T47D (cell line): ENCODE results near the gene URI1.
"Not testable (repeated sequence)": the region's sequence is repeated elsewhere in the genome, so short reads cannot be mapped to it uniquely, and the experiment has no call there.

Experiments
- DNase-seq, 2 experiments: peaks; one replicate each; pipeline versions ENCODE4 v3.0.0 to v3.0.0-alpha.2; 2011 to 2012; ENCODE audit warnings: low read depth in 1 of 2, low spot score in 1 of 2
- JUND ChIP-seq: IDR thresholded peaks from 2 replicates; pipeline ENCODE4 v1.6.1; 2012; ENCODE audit warnings: low read depth
- in situ Hi-C: cut with HindIII; loops from 2 replicates; pipeline ENCODE4 v1.10.0; 2016; ENCODE audit warnings: low sequenced_read_pairs, low pct_unique_long_range_greater_than_20kb

URI1 gene

DNA sequence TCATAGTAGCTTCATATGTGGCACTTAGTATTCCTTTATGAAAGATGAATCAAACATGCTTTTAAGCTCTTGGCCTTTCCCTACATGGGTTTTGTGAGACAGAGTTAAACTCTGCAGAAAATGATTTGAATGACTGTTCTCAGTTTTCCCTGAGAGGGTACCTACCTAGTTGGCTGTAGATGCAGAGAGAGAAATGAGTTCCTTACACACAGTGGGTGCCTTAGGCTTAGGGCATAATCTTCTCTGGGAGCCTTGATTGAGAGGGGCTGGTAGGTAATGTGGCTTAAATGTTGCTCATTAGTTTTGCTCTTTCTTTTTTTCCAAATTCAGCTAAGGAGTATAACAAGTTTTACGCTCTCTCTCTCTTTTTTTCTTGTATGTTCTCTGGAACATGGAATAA is 3.0 kb downstream of the URI1 start:
- no peak for TF ChIP-seq JUND
- in situ Hi-C loops: no loop called here
- DNase-seq: no peak

GRCh38 chr19:29945433-29945832 is 3.4 kb downstream of the URI1 start:
- no peak for DNase-seq
- TF ChIP-seq JUND: no peak
- in situ Hi-C loops: no loop called here

DNA sequence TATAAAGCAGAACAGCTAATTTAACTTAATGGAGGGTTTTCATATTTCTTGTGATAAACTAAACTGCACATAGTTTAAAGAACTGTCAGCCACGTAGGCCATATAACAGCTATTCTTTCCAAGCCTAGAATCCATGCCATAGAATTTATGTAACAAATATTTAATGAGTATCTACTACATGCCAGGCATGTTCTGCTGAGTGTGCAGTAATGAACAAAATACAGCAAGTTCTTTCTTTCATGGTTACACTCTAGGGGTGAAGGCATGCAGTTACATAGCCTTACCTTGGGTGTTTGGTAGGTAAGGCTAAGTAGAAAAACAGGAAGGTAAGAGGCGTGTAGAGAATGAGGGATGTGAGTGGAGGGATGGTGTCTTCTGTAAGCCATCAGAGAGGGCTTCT is 4.6 kb downstream of the URI1 start:
- in situ Hi-C loops: no loop called here
- no peak for DNase-seq
- TF ChIP-seq JUND: no peak

- in situ Hi-C loops: no loop called here
- TF ChIP-seq JUND: no peak
- no peak for DNase-seq
These were observed 5.8 kb downstream of the URI1 start for GRCh38 chr19:29947871-29948270.

GRCh38 chr19:29948759-29949470 is 6.9 kb downstream of the URI1 start:
- in situ Hi-C loops, DNase-seq: not testable (repeated sequence)

DNA sequence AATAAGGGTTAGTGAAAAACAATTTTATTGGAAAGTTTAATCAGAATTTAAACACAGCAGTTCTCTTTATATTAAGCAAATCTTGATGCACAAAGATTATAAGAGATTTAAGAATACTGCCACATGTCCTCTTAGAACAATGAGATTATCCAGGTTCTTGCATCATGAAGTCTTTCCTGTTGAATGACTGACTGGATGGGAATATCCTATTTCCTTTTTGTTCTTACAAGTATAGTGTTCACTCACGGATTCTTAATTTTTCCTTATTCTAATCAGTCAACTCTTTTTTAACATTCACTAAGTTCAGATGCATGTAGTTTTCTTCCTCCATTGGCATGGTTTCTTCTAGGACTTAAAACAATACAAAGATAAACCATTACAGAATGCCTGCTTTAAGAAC is 10.1 kb downstream of the URI1 start:
- TF ChIP-seq JUND: no peak
- DNase-seq: no peak
- in situ Hi-C loops: no loop called here

DNA sequence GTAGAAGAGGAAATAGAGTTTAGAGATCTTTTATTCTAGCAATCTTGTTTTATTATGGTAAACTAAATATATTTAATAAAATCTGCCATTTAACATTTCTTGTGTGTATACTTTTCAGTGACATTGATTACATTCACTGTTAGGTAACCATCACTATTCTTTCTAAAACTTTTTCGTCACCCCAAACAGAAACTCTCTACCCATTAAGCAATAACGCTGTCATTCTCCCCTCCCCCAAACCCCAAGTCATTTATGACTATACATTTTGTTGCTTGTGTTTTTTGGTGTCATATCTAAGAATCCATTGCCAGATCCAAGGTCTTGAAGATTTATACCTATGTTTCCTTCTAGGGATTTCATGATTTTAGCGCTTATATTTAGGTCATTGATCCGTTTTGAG is 10.6 kb downstream of the URI1 start:
- no peak for TF ChIP-seq JUND
- DNase-seq: no peak
- in situ Hi-C loops: no loop called here

- no peak for TF ChIP-seq JUND
- DNase-seq: no peak
- in situ Hi-C loops: no loop called here
These were observed 11.6 kb downstream of the URI1 start for GRCh38 chr19:29953352-29954247.

- no peak for TF ChIP-seq JUND
- in situ Hi-C loops: no loop called here
- no peak for DNase-seq
These were observed 14.8 kb downstream of the URI1 start for GRCh38 chr19:29956855-29957254.

GRCh38 chr19:29961311-29961710 is 19.3 kb downstream of the URI1 start:
- DNase-seq: no peak
- in situ Hi-C loops: no loop called here
- TF ChIP-seq JUND: no peak

- TF ChIP-seq JUND: no peak
- in situ Hi-C loops: no loop called here
- no peak for DNase-seq
These were observed 20.8 kb downstream of the URI1 start for GRCh38 chr19:29962793-29963192.

DNA sequence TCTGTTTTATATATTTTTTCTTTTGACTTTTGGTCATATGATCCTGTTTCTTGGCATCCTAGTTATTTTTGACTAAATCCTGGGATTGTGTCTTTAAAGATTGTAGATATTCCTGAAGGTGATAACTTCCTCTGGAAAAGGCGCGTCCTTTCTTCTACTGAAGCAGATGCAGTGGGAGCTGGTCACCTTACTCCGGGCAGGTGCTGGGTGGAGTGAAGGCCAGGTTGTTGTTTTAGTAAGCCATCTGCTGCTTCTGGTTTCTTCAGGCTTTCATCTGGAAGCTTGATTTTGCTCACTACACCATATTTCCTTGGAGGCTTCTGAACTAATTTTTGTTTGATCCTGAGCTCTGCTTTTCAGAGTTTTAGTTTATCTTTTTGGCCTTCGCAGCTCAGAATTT is 21.5 kb downstream of the URI1 start:
- TF ChIP-seq JUND: no peak
- in situ Hi-C loops: no loop called here
- DNase-seq: no peak

- TF ChIP-seq JUND: no peak
- DNase-seq: no peak
- in situ Hi-C loops: no loop called here
These were observed 22.1 kb downstream of the URI1 start for GRCh38 chr19:29964171-29964570.
